Skeletal muscle satellite cell (primary cell): ENCODE data around the gene SH3RF1.
A peak's percentile ranks its signal among the peaks of the same experiment; 100 is the strongest.

Experiments used
- H3K27me3 ChIP-seq: 2 replicates; pipeline ENCODE4 v1.7.0; 2013; ENCODE audit warnings: low read length; ENCODE audit not compliant: control insufficient read depth, insufficient read depth
- H3K36me3 ChIP-seq: 2 replicates; pipeline ENCODE4 v1.7.0; 2013; ENCODE audit warnings: mild to moderate bottlenecking, control low read depth, low read length; ENCODE audit not compliant: insufficient read depth
- H3K4me1 ChIP-seq: 2 replicates; pipeline ENCODE4 v1.7.0; 2013; ENCODE audit warnings: low read length; ENCODE audit not compliant: control insufficient read depth, insufficient read depth
- H3K4me2 ChIP-seq: 2 replicates; pipeline ENCODE4 v1.7.0; 2013; ENCODE audit warnings: mild to moderate bottlenecking, low read length
- H3K4me3 ChIP-seq: 2 replicates; pipeline ENCODE4 v1.7.0; 2013; ENCODE audit warnings: low read length
- H3K9ac ChIP-seq: 2 replicates; pipeline ENCODE4 v1.7.0; 2013; ENCODE audit warnings: mild to moderate bottlenecking, low read depth, low read length, moderate library complexity
- H3K9me3 ChIP-seq: replicated peaks from 2 replicates; pipeline ENCODE4 v1.7.0; 2013; ENCODE audit warnings: mild to moderate bottlenecking, control low read depth, low read length

SH3RF1 gene

DNA sequence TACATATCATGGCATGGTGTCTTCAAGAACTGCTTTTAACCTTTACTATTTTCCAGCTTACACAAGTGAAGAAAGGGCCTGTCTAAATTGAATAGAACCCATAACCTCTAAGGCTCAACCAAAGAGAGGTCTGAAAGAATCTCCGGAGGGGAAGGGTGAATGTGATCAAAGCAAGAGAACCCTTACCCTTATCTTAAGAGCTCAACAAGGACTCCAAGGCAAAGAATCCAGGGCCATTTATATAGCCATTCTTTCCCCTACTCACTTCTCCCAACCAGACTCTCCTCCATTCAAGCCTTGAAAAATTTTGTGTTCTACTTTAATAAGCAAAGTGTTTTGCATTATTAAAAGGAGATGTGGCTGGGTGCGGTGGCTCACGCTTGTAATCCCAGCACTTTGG, 118.7 kb downstream of the SH3RF1 start:
- Histone ChIP-seq H3K36me3 (peaks cover 65% of the 10 kb centered on the region), H3K27me3 (no peaks in the 10 kb centered on the region), H3K4me1 (peaks cover 63% of the 10 kb centered on the region), H3K9ac (peak overlapping the region; percentile 53), H3K4me2 (no peak overlapping the region), H3K9me3 (no peaks in the 10 kb centered on the region), H3K4me3 (no peak overlapping the region)

- H3K27me3 ChIP-seq, result no peaks in the 10 kb centered on the region
- H3K36me3 ChIP-seq, result peaks cover 62% of the 10 kb centered on the region
- no peaks in the 10 kb centered on the region for H3K9me3 ChIP-seq
- H3K4me1 ChIP-seq, result peaks cover 67% of the 10 kb centered on the region
- peak overlapping the region; percentile 53 for H3K9ac ChIP-seq
- peak overlapping the region; percentile 36 for H3K4me2 ChIP-seq
- H3K4me3 ChIP-seq, result no peak overlapping the region
Observed at GRCh38 chr4:169151671-169152070, 119.1 kb downstream of the SH3RF1 start.

- H3K9ac ChIP-seq, result peak overlapping the region; percentile 19
- peaks cover 69% of the 10 kb centered on the region for H3K4me1 ChIP-seq
- no peaks in the 10 kb centered on the region for H3K9me3 ChIP-seq
- H3K4me3 ChIP-seq, result no peak overlapping the region
- no peaks in the 10 kb centered on the region for H3K27me3 ChIP-seq
- no peak overlapping the region for H3K4me2 ChIP-seq
- H3K36me3 ChIP-seq, result peaks cover 56% of the 10 kb centered on the region
Observed at GRCh38 chr4:169150806-169151205, 120.0 kb downstream of the SH3RF1 start.

DNA sequence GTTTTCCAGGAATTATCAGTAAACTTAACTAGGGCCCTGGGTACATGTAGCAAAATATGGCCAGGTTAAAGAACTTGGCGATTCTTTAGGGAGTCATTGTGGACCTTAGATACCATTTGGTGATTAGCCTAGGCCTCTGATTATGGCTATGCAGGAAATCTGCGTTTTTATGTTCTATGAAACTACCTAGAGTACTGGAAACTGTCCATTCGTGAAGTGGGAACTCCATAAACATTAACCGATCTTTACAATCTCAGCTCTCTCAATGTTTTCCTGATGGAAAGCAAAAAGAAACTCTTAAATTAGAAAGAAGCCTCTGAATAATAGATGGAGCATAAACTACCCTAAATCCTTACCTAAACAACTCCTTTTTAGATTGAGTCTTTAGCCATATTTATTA, 121.9 kb downstream of the SH3RF1 start:
- H3K9me3 ChIP-seq, result no peaks in the 10 kb centered on the region
- no peak overlapping the region for H3K4me2 ChIP-seq
- no peak overlapping the region for H3K9ac ChIP-seq
- peaks cover 49% of the 10 kb centered on the region for H3K36me3 ChIP-seq
- peaks cover 62% of the 10 kb centered on the region for H3K4me1 ChIP-seq
- no peak overlapping the region for H3K4me3 ChIP-seq
- no peaks in the 10 kb centered on the region for H3K27me3 ChIP-seq

DNA sequence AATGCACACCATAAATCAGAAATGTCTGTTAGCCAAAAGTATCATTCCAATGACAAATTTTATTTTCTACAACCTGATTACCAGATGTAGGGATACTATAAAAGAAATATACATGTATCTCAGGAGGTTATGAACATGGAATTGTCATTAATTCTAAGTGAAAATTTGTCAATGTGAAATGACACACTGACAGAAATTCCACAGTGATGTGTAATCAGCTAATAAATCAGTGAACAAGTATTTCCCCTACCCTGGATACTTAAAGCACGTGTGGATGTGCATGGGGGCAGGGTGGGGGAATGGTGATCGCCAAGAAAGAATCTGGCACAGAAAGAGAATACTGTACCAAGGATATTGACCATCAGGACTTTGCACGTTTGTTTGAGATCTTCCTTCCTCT, 123.6 kb downstream of the SH3RF1 start:
- H3K9me3 ChIP-seq, result no peaks in the 10 kb centered on the region

GRCh38 chr4:169144061-169144600, 126.6 kb downstream of the SH3RF1 start:
- H3K9me3 ChIP-seq, result no peaks in the 10 kb centered on the region
- no peaks in the 10 kb centered on the region for H3K27me3 ChIP-seq
- no peak overlapping the region for H3K4me2 ChIP-seq
- H3K9ac ChIP-seq, result no peak overlapping the region
- peaks cover 31% of the 10 kb centered on the region for H3K4me1 ChIP-seq
- no peak overlapping the region for H3K4me3 ChIP-seq
- H3K36me3 ChIP-seq, result peaks cover 40% of the 10 kb centered on the region

More for the DNA sequence above, 123.6 kb downstream of the SH3RF1 start:
- no peak overlapping the region for H3K9ac ChIP-seq
- H3K4me1 ChIP-seq, result peaks cover 53% of the 10 kb centered on the region
- peaks cover 52% of the 10 kb centered on the region for H3K36me3 ChIP-seq
- H3K4me2 ChIP-seq, result no peak overlapping the region
- H3K4me3 ChIP-seq, result no peak overlapping the region
- H3K27me3 ChIP-seq, result no peaks in the 10 kb centered on the region

- H3K4me1 ChIP-seq, result peaks cover 23% of the 10 kb centered on the region
- peaks cover 38% of the 10 kb centered on the region for H3K36me3 ChIP-seq
- H3K9me3 ChIP-seq, result no peaks in the 10 kb centered on the region
- no peak overlapping the region for H3K4me3 ChIP-seq
- no peak overlapping the region for H3K4me2 ChIP-seq
- H3K27me3 ChIP-seq, result no peaks in the 10 kb centered on the region
- no peak overlapping the region for H3K9ac ChIP-seq
Observed at GRCh38 chr4:169143335-169143734, 127.4 kb downstream of the SH3RF1 start.

GRCh38 chr4:169142906-169143305, 127.8 kb downstream of the SH3RF1 start:
- Histone ChIP-seq H3K4me1 (peaks cover 19% of the 10 kb centered on the region), H3K4me2 (no peak overlapping the region), H3K9me3 (no peaks in the 10 kb centered on the region), H3K36me3 (peaks cover 42% of the 10 kb centered on the region), H3K9ac (no peak overlapping the region), H3K27me3 (no peaks in the 10 kb centered on the region), H3K4me3 (no peak overlapping the region)

- Histone ChIP-seq H3K9me3 (no peaks in the 10 kb centered on the region), H3K36me3 (peaks cover 43% of the 10 kb centered on the region), H3K9ac (no peak overlapping the region), H3K27me3 (no peaks in the 10 kb centered on the region), H3K4me3 (no peak overlapping the region), H3K4me1 (peaks cover 15% of the 10 kb centered on the region), H3K4me2 (no peak overlapping the region)
Observed at GRCh38 chr4:169142391-169142790, 128.4 kb downstream of the SH3RF1 start.

GRCh38 chr4:169139021-169139420, 131.7 kb downstream of the SH3RF1 start:
- no peak overlapping the region for H3K4me2 ChIP-seq
- peaks cover 6% of the 10 kb centered on the region for H3K4me1 ChIP-seq
- H3K9ac ChIP-seq, result no peak overlapping the region
- no peak overlapping the region for H3K4me3 ChIP-seq
- peaks cover 58% of the 10 kb centered on the region for H3K36me3 ChIP-seq
- H3K9me3 ChIP-seq, result no peaks in the 10 kb centered on the region
- no peaks in the 10 kb centered on the region for H3K27me3 ChIP-seq

- Histone ChIP-seq H3K4me3 (no peak overlapping the region), H3K4me1 (peaks cover 3% of the 10 kb centered on the region), H3K9me3 (no peaks in the 10 kb centered on the region), H3K9ac (no peak overlapping the region), H3K27me3 (no peaks in the 10 kb centered on the region), H3K4me2 (no peak overlapping the region), H3K36me3 (peaks cover 54% of the 10 kb centered on the region)
Observed at GRCh38 chr4:169137558-169137920, 133.2 kb downstream of the SH3RF1 start.

GRCh38 chr4:169136796-169137557, 133.8 kb downstream of the SH3RF1 start:
- H3K9me3 ChIP-seq, result no peaks in the 10 kb centered on the region
- H3K9ac ChIP-seq, result no peak overlapping the region
- H3K4me2 ChIP-seq, result no peak overlapping the region
- peaks cover 56% of the 10 kb centered on the region for H3K36me3 ChIP-seq
- no peak overlapping the region for H3K4me3 ChIP-seq
- H3K27me3 ChIP-seq, result no peaks in the 10 kb centered on the region
- no peaks in the 10 kb centered on the region for H3K4me1 ChIP-seq
